OCI-LY1 (cell line): ENCODE data around the gene DKK3.

Source experiments
- H2AFZ ChIP-seq: fragments of 200-600 bp; sonication (generic), shearing (Covaris generic); 2 replicates; pipeline ENCODE4 v1.6.0; 2014; ENCODE audit warnings: antibody characterized with exemption, mild to moderate bottlenecking, low read length
- H3F3A ChIP-seq: fragments of 200-600 bp; sonication (generic), shearing (Covaris generic); 2 replicates; pipeline ENCODE4 v1.6.0; 2014; ENCODE audit warnings: mild to moderate bottlenecking, antibody characterized with exemption, low read length, moderate library complexity; ENCODE audit not compliant: insufficient read depth
- H3K27ac ChIP-seq: fragments of 200-600 bp; sonication (generic); 2 replicates; pipeline ENCODE4 v1.5.1; 2014; ENCODE audit warnings: low read length, mixed run types, mild to moderate bottlenecking, low read depth; ENCODE audit not compliant: poor library complexity, severe bottlenecking
- H3K27me3 ChIP-seq: fragments of 200-600 bp; sonication (generic); 2 replicates; pipeline ENCODE4 v1.6.0; 2014; ENCODE audit warnings: antibody characterized with exemption, mild to moderate bottlenecking, low read length, moderate library complexity; ENCODE audit not compliant: insufficient read depth
- H3K36me3 ChIP-seq: fragments of 200-600 bp; sonication (generic); 2 replicates; pipeline ENCODE4 v1.6.1; 2014; ENCODE audit warnings: mild to moderate bottlenecking, antibody characterized with exemption, low read length, moderate library complexity, mixed read lengths; ENCODE audit not compliant: insufficient read depth
- H3K4me1 ChIP-seq: fragments of 200-600 bp; sonication (generic); 2 replicates; pipeline ENCODE4 v1.5.1; 2014; ENCODE audit warnings: mild to moderate bottlenecking, low read length, moderate library complexity; ENCODE audit not compliant: insufficient read depth, severe bottlenecking
- H3K4me2 ChIP-seq: fragments of 200-600 bp; sonication (generic), shearing (Covaris generic); 2 replicates; pipeline ENCODE4 v1.6.1; 2014; ENCODE audit warnings: low read length
- H3K4me3 ChIP-seq: fragments of 200-600 bp; sonication (generic); 2 replicates; pipeline ENCODE4 v1.5.1; 2014; ENCODE audit warnings: low read length, low read depth, mild to moderate bottlenecking, mixed read lengths; ENCODE audit not compliant: poor library complexity, severe bottlenecking
- H3K79me2 ChIP-seq: fragments of 200-600 bp; shearing (Covaris generic); 2 replicates; pipeline ENCODE4 v1.6.1; 2016; ENCODE audit warnings: mixed run types, low read length, mixed read lengths; ENCODE audit not compliant: insufficient read depth
- H3K9ac ChIP-seq: fragments of 200-600 bp; sonication (generic), shearing (Covaris generic); 2 replicates; pipeline ENCODE4 v1.6.1; 2014; ENCODE audit warnings: mild to moderate bottlenecking, low read length, mixed read lengths
- H3K9me2 ChIP-seq: fragments of 200-600 bp; sonication (generic), shearing (Covaris generic); 2 replicates; pipeline ENCODE4 v1.6.1; 2014; ENCODE audit warnings: low read depth, mild to moderate bottlenecking, low read length, mixed read lengths
- H3K9me3 ChIP-seq: fragments of 200-600 bp; shearing (Covaris generic); 2 replicates; pipeline ENCODE4 v1.6.1; 2014; ENCODE audit warnings: low read length, mixed read lengths
- H4K20me1 ChIP-seq: fragments of 200-600 bp; sonication (generic), shearing (Covaris generic); 2 replicates; pipeline ENCODE4 v1.6.0; 2016; ENCODE audit warnings: mild to moderate bottlenecking, low read length; ENCODE audit not compliant: insufficient read depth
- EZH2 ChIP-seq: fragments of 200-600 bp; sonication (generic), shearing (Covaris generic); IDR thresholded peaks from 2 replicates; pipeline ENCODE4 v1.8.0; 2017; ENCODE audit warnings: borderline replicate concordance, mixed run types, mild to moderate bottlenecking, antibody characterized with exemption, low read length, moderate library complexity, mixed read lengths
- TF ChIP-seq, protein P1 (sequence below): fragments of 200-600 bp; sonication (generic), shearing (Covaris generic); IDR thresholded peaks from 2 replicates; pipeline ENCODE4 v1.5.1; 2017; ENCODE audit warnings: mild to moderate bottlenecking, antibody characterized with exemption, low read length, moderate library complexity, mixed read lengths

The DKK3 gene

DNA sequence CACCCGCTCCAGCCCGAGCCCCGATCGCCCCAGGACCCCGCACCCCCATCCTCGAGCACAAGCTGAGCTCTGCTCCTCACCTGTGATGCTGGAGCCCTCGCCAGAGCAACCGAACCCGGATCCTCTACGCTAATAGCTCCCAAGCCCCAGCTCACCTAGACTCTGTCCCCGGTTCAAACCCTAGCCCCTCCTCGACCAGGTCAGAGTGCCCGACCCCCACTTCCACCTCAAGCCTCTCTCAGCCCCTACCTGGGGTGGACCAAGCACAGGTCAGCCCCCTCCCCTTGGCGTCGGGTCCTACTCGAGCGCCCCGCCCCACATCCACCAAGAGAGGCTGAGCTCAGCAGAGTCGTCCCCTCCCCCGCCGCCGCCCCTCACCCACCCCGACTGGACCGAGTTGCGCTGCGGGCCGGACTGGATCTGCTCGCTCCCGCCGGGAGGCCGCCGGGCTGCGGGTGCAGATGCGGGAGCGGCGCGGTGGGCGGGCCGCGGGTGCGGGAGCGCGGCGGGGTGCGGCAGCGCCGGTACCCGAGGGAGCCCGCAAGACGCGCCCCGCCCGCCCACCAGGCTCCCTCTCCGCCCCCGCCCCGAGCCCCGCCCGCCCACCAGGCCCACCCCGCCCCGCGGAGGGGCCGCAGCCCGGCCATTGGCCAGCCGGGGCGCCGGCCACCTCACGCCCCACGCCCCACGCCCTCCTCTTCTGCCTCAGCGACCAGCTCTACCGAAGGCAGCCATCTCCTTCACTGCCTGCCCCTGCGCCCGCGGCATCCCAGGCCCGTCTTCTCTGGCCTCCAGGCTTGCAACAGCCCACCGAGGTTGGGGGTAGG lies 577 bp upstream of the DKK3 start:
- no peaks in the 10 kb centered on the region for H3K79me2 ChIP-seq
- no peak overlapping the region for H3K4me2 ChIP-seq
- no peaks in the 10 kb centered on the region for H3K9me3 ChIP-seq
- H3F3A ChIP-seq, result no peaks in the 10 kb centered on the region
- H3K9ac ChIP-seq, result no peak overlapping the region
- TF ChIP-seq EZH2, result no peak
- TF ChIP-seq, protein P1, sequence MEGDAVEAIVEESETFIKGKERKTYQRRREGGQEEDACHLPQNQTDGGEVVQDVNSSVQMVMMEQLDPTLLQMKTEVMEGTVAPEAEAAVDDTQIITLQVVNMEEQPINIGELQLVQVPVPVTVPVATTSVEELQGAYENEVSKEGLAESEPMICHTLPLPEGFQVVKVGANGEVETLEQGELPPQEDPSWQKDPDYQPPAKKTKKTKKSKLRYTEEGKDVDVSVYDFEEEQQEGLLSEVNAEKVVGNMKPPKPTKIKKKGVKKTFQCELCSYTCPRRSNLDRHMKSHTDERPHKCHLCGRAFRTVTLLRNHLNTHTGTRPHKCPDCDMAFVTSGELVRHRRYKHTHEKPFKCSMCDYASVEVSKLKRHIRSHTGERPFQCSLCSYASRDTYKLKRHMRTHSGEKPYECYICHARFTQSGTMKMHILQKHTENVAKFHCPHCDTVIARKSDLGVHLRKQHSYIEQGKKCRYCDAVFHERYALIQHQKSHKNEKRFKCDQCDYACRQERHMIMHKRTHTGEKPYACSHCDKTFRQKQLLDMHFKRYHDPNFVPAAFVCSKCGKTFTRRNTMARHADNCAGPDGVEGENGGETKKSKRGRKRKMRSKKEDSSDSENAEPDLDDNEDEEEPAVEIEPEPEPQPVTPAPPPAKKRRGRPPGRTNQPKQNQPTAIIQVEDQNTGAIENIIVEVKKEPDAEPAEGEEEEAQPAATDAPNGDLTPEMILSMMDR, result no peak
- H4K20me1 ChIP-seq, result no peaks in the 10 kb centered on the region
- no peak overlapping the region for H2AFZ ChIP-seq
- no peaks in the 10 kb centered on the region for H3K9me2 ChIP-seq
- no peaks in the 10 kb centered on the region for H3K27me3 ChIP-seq
- no peaks in the 10 kb centered on the region for H3K4me1 ChIP-seq
- H3K4me3 ChIP-seq, result no peak overlapping the region
- no peak overlapping the region for H3K27ac ChIP-seq
- H3K36me3 ChIP-seq, result no peaks in the 10 kb centered on the region

DNA sequence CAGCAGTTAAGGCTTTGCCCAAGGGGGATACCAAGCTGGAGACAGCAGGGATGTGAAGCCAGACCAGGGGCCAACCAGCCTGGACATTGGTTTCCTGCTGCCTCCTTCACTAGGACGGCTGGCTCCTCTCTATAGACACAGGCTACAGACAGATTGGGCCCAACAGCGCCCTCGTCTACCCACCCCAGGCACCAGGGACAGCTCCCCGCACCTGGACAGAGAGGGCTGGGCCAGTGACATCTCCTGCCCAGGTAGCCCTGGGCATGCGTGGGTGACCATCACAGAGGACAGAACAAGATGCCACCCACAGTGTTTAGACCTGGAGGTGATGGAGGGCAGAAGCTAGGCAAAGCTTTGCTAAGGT lies 1.2 kb downstream of the DKK3 start:
- Histone ChIP-seq H3K27me3 (no peaks in the 10 kb centered on the region), H3K9me2 (no peaks in the 10 kb centered on the region), H3K9ac (no peak overlapping the region), H3K4me1 (no peaks in the 10 kb centered on the region), H3K27ac (no peak overlapping the region), H3K36me3 (no peaks in the 10 kb centered on the region), H3K9me3 (no peaks in the 10 kb centered on the region), H4K20me1 (no peaks in the 10 kb centered on the region), H3K79me2 (no peaks in the 10 kb centered on the region), H3F3A (no peaks in the 10 kb centered on the region), H2AFZ (no peak overlapping the region), H3K4me3 (no peak overlapping the region), H3K4me2 (no peak overlapping the region)
- TF ChIP-seq, protein P1, result no peak
- no peak for TF ChIP-seq EZH2

DNA sequence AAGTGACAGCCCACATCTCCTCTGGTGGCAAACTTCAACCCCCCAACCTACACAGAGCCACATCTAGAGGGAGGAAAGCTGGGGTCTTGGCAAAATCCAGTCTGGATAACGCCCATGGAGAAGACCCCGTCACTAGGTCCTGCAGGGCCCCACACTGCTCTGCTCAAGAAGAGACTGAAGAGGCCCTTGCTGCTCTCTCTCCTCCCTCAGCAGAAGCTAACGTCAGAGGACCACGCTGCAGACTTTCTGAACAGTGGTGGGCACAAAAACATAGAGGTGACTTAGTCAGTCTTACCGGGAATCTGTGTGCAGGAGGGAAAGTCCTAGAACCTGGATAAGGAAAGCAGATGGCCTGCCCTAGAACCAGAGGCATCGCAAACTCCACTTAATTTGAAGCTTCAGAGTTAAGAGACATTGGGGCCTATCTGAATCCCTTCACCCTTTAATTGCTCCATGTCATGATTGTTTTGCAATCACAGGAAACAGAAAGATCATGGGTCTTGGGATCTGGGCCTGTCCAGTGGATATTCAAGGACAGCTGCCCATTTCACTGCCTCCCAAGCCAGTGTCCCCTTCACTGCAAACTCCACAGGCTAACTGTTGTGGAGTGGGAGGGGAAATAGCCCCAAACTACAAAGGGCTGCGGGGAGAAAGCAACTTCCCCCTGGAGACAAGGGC lies 1.7 kb downstream of the DKK3 start:
- no peaks in the 10 kb centered on the region for H3K36me3 ChIP-seq
- no peak overlapping the region for H3K4me3 ChIP-seq
- H3K79me2 ChIP-seq, result no peaks in the 10 kb centered on the region
- no peaks in the 10 kb centered on the region for H3K4me1 ChIP-seq
- H3K27ac ChIP-seq, result no peak overlapping the region
- H3K4me2 ChIP-seq, result no peak overlapping the region
- H3F3A ChIP-seq, result no peaks in the 10 kb centered on the region
- H3K9me3 ChIP-seq, result no peaks in the 10 kb centered on the region
- no peaks in the 10 kb centered on the region for H4K20me1 ChIP-seq
- H2AFZ ChIP-seq, result no peak overlapping the region
- no peak overlapping the region for H3K9ac ChIP-seq
- H3K9me2 ChIP-seq, result no peaks in the 10 kb centered on the region
- TF ChIP-seq, protein P1, result no peak
- TF ChIP-seq EZH2, result no peak
- no peaks in the 10 kb centered on the region for H3K27me3 ChIP-seq
